HG03159 (cell line): ENCODE measurements around the gene GAGE12E.
"Not testable (repeated sequence)": the region's sequence is repeated elsewhere in the genome, so short reads cannot be mapped to it uniquely, and the experiment has no call there.

Source experiments
- ATAC-seq: cut with Tn5 transposase; IDR thresholded peaks from one replicate; pipeline ENCODE4 v1.9.1; 2021; ENCODE audit warnings: mild to moderate bottlenecking, moderate library complexity; ENCODE audit not compliant: unreplicated experiment

The GAGE12E gene

GRCh38 chrX:49550989-49551388 lies at the start of gene GAGE12E:
Gene GAGE12E, plus strand, starts transcription at chrX:49551289. Its CDS starts 1,155 bp downstream, at chrX:49552444.
- not testable (repeated sequence) for ATAC-seq

GRCh38 chrX:49531877-49532276 lies 19.2 kb upstream of the GAGE12E start, which contains the start of gene GAGE12C:
Gene GAGE12C, plus strand, starts transcription at chrX:49532177. Its CDS starts 1,155 bp downstream, at chrX:49533332.
- ATAC-seq: not testable (repeated sequence)

DNA sequence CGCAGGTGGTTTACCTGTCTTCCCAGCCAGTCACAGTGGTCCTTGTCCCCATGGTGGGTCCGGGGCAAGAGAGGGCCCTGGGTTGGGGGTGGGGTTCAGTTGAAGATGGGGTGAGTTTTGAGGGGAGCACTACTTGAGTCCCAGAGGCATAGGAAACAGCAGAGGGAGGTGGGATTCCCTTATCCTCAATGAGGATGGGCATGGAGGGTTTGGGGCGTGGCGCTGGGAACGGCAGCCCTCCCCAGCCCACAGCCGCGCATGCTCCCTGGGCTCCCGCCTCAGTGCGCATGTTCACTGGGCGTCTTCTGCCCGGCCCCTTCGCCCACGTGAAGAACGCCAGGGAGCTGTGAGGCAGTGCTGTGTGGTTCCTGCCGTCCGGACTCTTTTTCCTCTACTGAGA lies 9.7 kb upstream of the GAGE12E start, which contains the start of gene GAGE12D:
Gene GAGE12D, plus strand, starts transcription at position 301 of the 400 bp plus-strand sequence. CDS start 1,155 bp downstream, outside the sequence.
- ATAC-seq: not testable (repeated sequence)

GRCh38 chrX:49560542-49560941 lies 9.5 kb downstream of the GAGE12E start, which contains the start of gene GAGE12F:
Gene GAGE12F, plus strand, starts transcription at chrX:49560842. Its CDS starts 1,155 bp downstream, at chrX:49561997.
- not testable (repeated sequence) for ATAC-seq

DNA sequence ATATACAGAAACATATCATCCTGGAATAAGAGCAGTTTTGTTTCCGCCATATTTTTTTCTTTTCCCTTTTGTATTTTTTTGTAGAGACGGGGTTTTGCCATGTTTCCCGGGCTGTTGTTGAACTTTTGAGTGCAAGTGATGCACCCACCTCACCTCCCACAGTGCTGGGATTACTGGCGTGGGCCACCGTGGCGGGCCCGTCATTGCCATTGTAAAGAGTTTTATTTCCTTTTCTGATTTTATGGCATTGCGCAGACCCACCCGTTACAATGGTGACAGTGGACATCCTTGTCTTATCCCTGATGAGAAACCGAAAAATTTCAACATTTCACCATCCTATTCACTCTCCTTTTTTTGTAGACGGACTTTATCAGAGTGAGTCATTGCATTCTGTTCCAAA lies 17.6 kb downstream of the GAGE12E start:
- not testable (repeated sequence) for ATAC-seq

DNA sequence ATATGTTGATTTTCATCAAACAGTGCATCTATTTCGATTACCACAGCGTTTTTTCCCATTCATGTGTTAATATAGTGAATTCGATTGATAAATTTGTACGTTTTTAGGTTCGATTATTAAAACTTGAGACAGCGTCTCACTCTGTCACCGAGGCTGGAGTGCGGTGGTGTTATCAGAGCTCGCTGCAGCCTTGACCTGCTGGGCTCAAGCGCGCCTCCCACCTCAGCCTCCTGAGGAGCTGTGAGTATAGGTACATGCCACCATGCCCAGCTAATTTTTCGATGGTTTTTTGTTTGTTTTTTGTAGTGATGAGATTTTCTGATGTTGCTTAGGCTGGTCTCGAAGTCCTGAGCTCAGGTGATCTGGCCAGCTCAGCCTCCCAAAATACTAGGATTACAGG lies 18.1 kb downstream of the GAGE12E start:
- not testable (repeated sequence) for ATAC-seq

DNA sequence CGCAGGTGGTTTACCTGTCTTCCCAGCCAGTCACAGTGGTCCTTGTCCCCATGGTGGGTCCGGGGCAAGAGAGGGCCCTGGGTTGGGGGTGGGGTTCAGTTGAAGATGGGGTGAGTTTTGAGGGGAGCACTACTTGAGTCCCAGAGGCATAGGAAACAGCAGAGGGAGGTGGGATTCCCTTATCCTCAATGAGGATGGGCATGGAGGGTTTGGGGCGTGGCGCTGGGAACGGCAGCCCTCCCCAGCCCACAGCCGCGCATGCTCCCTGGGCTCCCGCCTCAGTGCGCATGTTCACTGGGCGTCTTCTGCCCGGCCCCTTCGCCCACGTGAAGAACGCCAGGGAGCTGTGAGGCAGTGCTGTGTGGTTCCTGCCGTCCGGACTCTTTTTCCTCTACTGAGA lies 19.0 kb downstream of the GAGE12E start, which contains the start of gene GAGE12G:
Gene GAGE12G, plus strand, starts transcription at position 301 of the 400 bp plus-strand sequence. CDS start 1,155 bp downstream, outside the sequence.
- ATAC-seq: not testable (repeated sequence)

- not testable (repeated sequence) for ATAC-seq
Measured at GRCh38 chrX:49579649-49580048, 28.6 kb downstream of the GAGE12E start, which contains the start of gene GAGE12H. Gene GAGE12H, plus strand, starts transcription at chrX:49579949. Its CDS starts 1,155 bp downstream, at chrX:49581104.

DNA sequence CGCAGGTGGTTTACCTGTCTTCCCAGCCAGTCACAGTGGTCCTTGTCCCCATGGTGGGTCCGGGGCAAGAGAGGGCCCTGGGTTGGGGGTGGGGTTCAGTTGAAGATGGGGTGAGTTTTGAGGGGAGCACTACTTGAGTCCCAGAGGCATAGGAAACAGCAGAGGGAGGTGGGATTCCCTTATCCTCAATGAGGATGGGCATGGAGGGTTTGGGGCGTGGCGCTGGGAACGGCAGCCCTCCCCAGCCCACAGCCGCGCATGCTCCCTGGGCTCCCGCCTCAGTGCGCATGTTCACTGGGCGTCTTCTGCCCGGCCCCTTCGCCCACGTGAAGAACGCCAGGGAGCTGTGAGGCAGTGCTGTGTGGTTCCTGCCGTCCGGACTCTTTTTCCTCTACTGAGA lies 38.1 kb downstream of the GAGE12E start, which contains the start of gene GAGE2A:
Gene GAGE2A, plus strand, starts transcription at position 301 of the 400 bp plus-strand sequence. CDS start 1,155 bp downstream, outside the sequence.
- ATAC-seq: not testable (repeated sequence)

DNA sequence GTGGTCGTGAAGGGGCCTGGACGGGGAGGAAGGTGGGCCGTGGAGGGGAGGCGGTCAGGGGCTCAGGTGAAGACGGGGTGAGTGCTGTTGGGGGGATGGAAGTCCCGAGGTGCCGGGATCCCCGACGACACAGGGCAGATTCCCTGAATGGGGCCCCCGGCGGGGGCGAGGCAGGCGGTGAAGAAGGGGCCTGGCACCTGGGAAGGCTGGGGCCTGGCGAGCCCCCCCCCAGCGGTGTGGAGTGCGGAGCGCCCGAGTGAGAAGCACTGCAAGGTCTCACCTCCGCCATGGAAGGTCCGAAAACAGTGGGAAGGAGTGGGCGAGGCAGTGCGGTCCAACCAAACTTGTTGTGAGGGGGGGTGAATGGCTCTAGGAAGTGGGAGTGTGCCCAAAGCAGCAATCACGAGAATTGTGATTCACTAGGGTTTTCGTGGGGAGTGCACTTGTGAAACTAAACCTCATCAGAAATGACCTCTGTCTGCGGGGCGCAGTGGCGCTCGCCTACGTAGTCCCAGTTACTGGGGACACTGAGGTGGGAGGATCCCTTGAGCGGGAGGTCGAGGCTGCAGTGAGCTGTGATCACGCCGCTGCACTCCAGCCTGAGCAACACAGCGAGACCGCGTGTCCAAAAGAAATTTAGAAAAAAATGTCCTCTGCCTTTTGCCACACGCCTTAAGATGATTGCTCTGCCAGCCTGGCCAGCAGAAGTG lies 38.8 kb downstream of the GAGE12E start:
- not testable (repeated sequence) for ATAC-seq

- not testable (repeated sequence) for ATAC-seq
Measured at GRCh38 chrX:49590488-49590887, 39.4 kb downstream of the GAGE12E start.

- ATAC-seq: not testable (repeated sequence)
Measured at GRCh38 chrX:49598720-49599119, 47.6 kb downstream of the GAGE12E start, which contains the start of gene GAGE1. Gene GAGE1, plus strand, starts transcription at chrX:49599020. Its CDS starts 1,155 bp downstream, at chrX:49600175.
